ENCODE data around the gene EML5. TPM values are rescaled to one million over a fixed set of nuclear protein-coding genes. Genes with fewer than 3 reads are reported as not detected.

EML5 gene
- total RNA-seq, 1 donor: 0.54 TPM

DNA sequence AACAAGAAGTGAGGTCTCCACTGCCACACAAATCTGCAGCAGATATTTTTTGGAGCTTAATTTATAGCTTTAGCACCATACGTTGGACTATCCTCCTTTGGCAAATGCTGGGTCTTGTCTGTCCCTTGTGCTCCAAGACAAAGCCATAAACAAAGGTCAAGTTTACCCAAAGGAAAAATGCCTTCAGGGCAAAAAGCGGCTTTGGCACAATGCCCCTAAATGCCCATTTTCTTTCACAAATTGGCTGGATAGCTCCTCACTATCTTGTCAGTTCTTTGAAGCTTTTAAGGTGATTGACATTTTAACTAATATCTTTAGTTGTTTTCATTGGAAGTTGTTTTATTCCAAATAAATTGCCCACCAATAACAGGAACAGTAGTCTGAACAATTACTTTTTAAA lies 59.6 kb downstream of the EML5 start:
- DNase-seq (ENCODE audit: low read depth in 2 of 3, low spot score in 2 of 3): no peak

DNA sequence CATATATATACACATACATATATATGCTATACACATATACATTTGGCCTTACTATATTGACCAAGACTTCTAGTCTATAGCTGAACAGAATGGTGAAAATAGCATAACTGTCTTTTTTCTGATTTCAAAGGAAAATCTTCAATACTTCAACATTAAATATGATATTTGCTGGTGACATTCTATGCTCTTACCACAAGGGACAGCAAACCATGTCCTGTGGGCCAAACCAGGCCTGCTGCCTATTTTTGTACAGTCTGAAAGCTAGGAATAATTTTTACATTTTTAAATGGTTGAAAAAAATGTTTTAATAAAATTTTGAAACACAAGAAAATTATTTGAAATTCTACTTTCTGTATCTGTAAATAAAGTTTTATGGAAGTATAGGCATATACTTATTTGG lies 63.6 kb downstream of the EML5 start:
- DNase-seq (ENCODE audit: low read depth in 2 of 3, low spot score in 2 of 3): peak in 2 of 3 donors; percentile 0 to 2

DNA sequence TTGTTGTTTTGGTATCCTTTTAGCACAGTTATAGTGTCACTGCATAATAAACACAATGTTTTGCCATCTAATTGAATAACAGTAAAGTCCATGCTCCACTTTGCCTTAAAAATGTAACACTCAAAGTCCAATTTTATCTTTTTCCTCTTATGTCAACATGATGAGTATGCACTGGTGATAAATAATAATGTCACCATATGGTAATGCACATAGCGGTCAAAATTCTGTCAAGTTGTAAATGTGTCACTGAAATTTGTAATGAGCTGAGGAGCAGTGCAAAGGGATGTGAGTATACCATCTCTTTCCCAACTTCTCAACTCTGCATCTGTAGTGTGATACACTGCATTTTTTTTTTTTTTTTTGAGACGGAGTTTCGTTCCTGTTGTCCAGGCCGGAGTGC lies 65.7 kb downstream of the EML5 start:
- no peak for DNase-seq (ENCODE audit: low read depth in 2 of 3, low spot score in 2 of 3)

DNA sequence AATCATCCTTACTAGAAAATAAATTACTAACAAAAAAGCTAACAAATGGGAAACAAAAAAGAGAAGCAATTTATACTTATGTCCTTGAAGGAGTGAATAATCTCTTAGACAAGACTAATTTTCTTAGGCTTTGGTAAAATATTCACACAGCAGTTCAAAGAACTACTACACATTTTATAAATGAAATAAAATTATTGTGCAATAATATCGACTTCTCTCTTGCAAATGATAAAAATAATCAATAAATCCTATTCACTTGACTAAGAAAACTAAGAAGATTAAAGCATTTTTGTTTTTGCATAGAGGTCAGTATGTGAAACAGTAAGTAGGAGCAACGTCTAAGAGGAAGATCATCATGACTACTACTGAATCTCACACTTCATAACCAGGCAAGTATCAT lies 82.0 kb downstream of the EML5 start:
- no peak for DNase-seq (ENCODE audit: low read depth in 2 of 3, low spot score in 2 of 3)

DNA sequence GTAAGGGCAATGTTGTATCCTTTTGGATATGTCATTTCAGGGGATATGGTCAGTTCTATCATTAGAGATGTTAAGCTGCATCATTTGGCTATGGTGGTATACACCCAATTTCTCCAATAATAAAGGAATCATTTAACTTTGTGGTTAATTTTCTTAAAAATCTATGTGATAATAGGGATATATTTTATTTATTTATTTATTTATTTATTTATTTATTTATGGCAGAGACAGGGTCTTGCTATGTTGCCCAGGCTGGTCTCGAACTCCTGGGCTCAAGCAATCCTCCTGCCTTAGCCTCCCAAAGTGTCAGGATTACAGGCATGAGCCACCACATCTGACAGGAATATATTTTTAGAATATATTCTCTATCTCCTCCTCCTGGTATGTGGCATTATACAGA lies 85.7 kb downstream of the EML5 start:
- DNase-seq (ENCODE audit: low read depth in 2 of 3, low spot score in 2 of 3): no peak

DNA sequence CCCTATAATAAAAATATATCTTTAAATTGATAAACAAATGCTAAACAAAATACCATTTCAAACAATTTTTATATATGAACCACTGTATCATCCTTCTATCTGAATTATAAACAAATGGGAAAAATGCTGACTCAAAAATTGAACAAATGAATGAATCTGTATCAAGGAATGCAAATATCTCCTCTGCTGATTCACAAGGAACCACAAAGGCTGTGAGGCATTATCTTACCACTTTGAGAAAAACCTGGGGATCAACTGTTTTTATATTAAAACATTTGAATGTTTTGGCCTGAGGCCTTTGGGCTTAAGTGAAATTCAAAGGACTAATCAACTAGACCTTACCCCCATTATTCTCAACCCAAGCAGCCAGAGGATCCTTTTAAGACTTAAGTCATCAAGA lies 86.3 kb downstream of the EML5 start:
- DNase-seq (ENCODE audit: low read depth in 2 of 3, low spot score in 2 of 3): no peak

DNA sequence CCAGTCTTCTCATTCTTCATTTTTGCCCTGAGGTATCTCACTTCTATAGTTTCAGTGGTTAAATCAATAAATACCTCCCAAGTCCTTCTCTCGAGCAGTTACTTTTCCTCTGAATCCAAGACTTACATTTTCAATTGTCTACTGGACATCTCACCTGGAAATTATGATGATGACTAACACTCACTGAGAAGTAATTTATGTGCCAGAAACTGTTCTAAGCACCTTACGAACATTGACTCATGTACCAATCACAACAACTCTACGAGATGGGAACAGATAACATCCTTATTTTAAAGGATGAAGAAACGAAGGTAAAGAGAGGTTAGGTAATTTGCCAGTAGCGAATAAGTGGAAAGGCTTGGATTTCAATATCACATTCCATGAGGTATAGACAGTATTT lies 94.1 kb downstream of the EML5 start:
- no peak for DNase-seq (ENCODE audit: low read depth in 2 of 3, low spot score in 2 of 3)

DNA sequence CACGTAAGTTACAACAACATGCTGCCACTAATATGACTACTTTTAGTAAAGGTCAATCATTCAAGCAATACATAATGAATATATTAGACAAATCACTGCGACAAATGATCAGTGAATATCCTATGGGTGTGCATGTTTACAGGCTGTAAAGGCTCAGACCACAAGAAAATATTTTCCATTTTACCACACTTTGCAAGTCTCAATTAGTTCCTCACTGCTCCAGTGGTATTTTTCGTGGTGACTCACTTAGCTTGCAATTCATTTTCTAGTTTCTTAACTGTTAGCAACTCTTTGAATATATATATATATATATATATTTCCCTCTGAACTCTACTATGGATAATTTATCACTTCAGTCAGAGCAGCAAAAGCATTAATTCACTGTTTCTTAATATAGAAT lies 96.9 kb downstream of the EML5 start:
- DNase-seq (ENCODE audit: low read depth in 2 of 3, low spot score in 2 of 3): no peak

DNA sequence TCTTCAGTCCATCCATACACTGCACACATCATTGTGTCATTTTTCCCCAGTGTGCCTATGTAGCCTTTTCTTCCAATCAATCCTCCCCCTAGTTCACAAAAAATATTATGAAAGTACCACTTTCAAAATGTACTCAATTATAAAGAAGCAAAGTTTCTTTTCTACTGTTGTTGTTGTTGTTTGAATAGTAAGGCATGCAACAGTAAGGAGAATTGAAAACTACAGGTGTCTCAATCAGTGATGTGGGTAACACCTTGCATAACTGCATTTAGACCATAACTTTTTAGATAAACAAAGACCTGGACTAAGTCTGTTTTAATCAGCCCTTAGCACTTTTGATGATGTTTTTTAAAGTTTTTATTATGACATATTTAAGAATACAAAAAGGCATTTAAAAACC lies 104.4 kb downstream of the EML5 start:
- no peak for DNase-seq (ENCODE audit: low read depth in 2 of 3, low spot score in 2 of 3)

DNA sequence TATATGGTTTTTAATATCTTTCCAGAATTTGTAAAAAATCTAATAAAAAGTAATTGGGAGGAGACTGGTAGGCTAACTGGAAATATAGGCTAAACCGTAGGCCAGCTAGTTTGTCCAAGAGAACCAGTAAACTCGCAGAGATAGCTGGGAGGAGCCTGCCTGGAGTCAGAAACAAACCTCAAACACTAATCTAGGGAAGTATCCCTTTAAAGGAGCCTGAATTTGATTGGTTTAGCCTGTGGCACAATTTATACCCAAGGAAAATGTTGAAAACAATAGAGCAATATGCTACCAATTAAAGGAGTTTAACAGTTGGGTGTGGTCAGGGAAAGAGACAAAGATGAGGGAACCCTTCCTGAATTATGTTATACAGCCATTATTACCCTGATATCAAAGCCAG lies 109.6 kb downstream of the EML5 start:
- no peak for DNase-seq (ENCODE audit: low read depth in 2 of 3, low spot score in 2 of 3)

DNA sequence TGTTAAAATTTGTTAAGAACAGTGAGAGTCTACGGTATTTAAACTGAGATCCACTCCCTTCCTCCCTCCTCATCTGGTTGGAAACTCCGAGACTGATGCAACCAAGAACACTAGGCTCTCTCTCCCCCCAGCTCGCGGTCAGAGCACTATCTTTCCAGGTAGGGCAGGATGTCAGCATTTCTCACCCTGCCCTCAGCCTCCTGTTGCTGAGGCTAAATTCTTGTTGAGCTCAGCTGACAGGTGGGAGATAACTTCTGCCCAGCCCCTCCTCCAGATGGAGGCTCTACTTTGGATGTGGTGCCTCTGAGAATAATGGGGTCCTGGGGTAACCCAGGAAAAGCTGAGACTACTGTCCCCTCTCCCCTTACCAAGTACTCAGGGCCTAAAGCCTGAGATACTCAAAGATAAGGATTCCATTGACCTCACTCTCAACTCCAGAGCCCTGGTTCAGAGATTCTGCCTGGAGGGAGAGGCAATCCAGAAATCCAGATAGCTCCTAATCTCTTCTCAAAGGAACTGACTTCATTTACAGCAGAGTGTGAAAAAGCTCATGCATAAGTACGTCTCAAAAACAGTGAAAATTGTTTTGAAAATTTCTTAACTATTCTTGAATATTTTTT lies 110.1 kb downstream of the EML5 start:
- no peak for DNase-seq (ENCODE audit: low read depth in 2 of 3, low spot score in 2 of 3)

DNA sequence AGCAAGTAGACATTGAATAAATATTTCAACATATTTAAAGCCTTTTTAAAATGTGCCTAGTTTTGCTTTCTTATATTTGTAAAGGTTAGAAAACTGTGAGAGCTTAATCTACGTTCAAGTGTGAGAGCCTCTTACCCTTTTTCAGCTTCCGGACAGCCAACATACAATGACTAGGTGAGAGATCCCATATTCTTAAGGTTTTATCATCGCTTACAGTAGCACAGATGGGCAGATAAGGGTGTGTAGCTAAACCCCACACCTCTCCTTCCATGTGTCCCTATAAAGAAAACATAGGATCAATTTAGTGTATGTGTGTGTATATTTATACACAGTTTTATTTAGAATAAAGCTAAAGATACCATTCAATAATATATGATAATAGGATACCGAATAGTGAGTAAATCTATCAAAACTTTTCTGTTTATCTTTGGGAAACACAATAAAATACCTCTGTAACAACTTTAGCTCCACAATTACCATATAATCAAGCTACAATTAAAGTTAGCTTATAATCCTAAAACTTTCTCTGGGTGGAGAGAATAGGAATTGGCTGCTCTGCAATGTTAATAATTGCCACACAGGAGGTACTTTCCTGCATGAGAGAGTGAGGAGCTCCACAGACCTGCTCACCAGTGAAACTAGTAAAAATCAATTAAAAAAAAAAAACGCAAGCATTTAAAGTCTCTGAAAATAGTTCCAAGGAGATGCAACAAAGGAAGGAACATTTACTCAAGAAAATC lies 110.8 kb downstream of the EML5 start:
- no peak for DNase-seq (ENCODE audit: low read depth in 2 of 3, low spot score in 2 of 3)

DNA sequence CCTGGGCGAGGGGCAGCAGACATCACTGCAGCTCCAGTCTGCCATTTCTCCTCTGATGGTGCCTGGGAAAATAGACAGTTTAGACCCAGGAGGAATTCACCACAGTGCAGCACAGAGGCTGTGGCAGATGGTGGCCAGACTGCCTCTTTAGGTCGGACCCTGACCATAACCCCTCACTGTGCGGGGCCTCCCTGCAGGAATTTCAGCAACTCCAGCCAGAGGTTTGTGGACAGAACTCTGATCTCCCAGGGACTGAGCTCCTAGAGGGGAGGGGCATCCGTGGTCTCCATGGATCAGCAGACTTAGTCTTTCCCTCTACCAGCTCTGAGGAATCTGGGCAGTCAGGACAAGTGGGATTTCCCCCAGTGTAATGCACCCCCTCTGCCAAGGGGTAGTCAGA lies 123.4 kb downstream of the EML5 start:
- DNase-seq (ENCODE audit: low read depth in 2 of 3, low spot score in 2 of 3): no peak

DNA sequence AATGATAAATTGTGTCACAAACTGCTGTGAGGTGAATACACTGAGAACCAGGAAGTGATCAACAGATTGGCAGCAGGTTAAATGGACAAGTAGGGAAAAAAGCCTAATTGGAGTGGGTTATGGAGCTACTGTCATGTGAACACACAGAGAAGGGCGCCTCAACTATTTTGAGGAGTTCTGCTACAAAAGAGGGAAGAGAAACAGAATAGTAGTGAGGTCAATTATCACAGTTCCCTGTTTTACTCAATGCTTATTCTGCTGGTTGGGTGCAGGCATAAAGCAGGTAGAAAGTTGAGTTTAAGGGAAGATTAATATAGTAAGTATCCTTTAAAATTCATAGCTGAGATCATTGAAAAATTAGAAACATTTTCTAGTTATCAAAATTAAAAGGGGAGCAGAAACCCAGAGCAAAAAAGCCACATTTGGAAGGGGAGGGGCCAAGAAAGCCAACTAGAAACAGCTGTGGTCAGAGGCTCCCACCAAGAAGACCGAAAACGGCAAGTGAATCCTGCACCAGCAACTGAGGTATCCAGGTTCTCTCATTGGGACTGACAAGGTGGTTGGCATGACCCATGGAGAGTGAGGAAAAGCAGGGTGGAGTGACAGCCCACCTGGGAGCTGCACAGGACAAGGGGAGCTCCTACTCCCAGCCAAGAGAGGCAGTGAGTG lies 124.2 kb downstream of the EML5 start:
- DNase-seq (ENCODE audit: low read depth in 2 of 3, low spot score in 2 of 3): no peak

DNA sequence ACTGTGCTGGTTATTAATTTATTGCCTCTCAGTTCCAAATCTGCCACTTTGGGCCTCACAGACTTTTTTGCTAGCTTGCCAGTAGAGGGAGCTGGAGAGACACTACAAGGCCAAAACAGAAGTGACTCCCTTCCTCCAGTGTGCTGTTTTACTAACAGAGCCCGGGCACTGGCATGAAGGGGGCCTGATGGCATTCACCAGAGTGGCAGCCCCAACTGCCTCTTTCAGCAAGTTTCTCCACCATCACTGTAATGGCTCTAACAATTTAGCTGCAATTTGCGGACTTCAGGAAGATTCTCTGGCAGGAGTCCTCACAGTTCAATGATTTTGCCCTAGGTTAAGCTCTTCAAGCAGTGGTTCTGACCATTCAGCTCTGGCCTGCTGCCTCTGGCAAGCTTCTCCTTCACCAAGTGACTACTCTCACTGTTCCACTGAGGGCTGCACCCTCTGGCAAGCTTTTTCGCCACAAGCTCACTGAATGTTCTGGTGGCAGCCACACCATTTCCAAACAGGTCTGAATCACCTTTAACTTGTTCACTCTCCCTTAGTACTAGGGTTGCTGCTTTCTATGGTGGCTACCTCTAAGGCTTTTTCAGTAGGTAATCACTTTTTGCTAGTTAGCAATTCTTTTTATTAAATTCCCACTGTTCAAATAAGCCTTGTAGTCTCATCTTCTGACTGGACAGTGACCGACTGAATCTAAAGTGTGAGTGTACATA lies 125.0 kb downstream of the EML5 start:
- DNase-seq (ENCODE audit: low read depth in 2 of 3, low spot score in 2 of 3): peak; percentile 13 to 89 (median 73)

DNA sequence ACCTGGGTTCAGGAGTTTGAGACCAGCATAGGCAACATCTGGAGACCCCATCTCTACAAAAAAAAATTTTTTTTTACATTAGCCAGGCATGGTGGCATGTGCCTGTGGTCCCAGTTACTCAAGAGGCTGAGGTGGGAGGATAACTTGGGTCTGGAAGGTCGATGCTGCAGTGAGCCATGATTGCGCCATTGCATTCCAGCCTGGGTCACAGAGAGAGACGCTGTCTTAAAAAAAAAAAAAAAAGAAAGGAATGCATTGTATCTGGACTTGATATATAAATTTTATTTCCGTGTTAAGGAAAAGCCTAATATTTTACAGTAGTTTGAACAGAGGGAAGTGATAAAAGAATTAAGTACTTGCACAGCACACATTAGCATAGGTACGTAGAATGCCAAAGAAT lies 132.7 kb downstream of the EML5 start:
- no peak for DNase-seq (ENCODE audit: low read depth in 2 of 3, low spot score in 2 of 3)

DNA sequence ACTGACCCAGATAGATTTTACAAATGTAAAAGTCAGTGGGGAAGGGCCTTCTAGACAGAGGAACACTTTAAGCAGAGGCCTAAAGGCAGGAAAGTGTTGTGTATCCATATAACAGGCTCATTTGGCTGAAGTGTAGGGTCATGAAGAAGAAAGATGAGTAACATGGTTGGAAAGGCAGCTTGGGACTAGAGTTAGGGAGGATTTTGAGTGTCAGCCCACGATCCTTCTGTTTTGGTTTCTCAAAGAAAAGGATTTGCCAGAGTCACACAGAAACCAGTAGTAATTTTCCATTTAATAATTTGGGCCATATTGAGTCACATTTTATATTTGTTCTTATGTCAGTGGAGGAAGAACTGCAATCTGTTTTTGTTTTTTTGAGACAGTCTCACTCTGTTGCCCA lies 153.5 kb downstream of the EML5 start:
- DNase-seq (ENCODE audit: low read depth in 2 of 3, low spot score in 2 of 3): no peak

DNA sequence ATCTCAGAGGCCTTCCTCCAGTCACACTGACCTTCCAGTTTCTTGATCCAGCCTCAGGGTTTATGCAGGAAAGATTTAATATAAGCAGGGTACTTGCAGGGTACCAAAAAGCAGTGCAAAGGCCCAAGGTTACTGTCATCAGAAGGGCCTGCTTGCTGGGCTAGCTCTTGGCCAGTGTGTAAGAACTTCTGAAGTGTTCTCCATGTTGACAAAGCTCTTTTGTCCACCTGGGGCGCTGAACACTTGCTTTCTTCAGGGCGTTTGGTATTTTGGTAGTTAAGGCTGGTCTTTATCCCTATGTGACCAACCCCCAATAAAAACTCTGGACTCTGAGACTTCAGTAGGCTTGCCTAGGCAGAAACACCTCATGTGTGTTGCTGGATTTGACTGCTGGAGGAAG lies 160.2 kb downstream of the EML5 start:
- no peak for DNase-seq (ENCODE audit: low read depth in 2 of 3, low spot score in 2 of 3)

DNA sequence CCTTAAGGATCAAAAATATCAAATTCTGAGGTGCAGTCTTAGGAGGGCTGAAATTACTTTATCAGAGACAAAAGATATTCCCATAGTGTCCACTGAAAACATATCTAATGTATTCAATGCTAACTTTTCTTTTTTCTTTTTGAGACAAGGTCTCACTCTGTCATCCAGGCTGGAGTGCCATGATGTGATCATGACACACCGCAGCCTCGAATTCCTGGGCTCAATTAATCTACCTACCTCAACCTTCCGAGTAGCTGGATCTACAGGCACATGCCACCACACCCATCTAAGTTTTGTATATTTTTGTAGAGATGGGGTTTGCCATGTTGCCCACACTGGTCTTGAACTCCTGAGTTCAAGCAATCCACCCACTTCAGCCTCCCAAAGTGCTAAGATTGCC lies 161.7 kb downstream of the EML5 start:
- DNase-seq (ENCODE audit: low read depth in 2 of 3, low spot score in 2 of 3): no peak

DNA sequence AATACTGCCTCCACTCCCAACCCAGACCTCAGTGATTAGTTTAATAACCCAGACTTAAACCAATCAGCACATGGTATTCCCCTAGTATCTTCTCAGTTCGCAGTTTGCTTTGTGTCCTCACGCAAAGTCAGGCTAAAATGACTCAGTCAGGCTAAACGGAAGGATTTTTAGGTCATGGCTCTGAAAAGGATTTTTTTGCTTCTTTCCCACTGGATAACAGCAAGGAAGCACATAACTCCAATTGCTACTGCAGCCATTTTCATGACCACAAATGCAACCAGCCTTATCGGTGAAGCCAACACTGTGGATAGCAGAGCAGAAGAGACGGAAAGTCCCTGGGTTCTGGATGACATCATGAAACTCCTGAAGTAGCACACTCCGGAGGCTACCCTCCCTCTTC lies 162.2 kb downstream of the EML5 start:
- DNase-seq (ENCODE audit: low read depth in 2 of 3, low spot score in 2 of 3): no peak

DNA sequence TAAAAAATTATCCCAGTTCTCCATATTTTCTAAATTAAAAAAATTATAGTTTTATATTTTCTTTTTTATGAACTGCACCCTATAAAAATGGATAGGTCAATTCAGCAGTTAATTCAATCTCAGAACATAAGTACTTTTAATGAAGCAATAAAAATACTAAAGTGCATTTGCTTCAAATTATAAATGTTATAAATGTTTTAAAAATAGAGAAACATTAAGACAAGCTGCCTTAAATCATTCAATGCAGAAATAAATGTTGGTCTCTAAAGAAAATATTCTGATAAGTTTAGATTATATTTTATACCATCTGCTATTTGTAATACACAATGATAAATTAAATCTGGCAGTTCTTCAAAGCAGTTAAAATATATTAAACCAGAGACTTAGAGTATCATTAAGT lies 164.3 kb downstream of the EML5 start:
- no peak for DNase-seq (ENCODE audit: low read depth in 2 of 3, low spot score in 2 of 3)

DNA sequence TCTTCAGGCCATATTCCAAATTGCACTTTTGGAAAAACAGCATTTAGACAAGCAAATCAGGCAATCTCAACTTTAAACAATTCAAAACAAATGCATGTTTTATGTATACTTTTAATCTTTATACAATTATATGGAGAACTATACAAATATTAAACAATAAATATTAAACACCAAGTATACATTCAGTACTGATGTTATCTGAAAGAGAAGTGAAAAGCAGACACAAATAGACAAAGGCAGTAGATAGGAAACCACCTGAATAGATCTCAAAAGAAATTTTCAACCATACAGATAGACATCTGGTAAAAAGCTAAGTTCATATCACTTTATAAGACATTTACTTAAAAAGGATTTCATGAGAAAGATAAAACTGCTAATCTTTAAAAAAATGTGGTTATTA lies 164.7 kb downstream of the EML5 start:
- DNase-seq (ENCODE audit: low read depth in 2 of 3, low spot score in 2 of 3): no peak
